SK-N-SH (cell line): ENCODE measurements around the gene PRTFDC1. TPM values are rescaled to one million over a fixed set of nuclear protein-coding genes. Genes with fewer than 3 reads are reported as not detected.
"Not testable (repeated sequence)": the region's sequence is repeated elsewhere in the genome, so short reads cannot be mapped to it uniquely, and the experiment has no call there.

Source experiments
- CTCF ChIA-PET: fragments of 300-600, 350-600 bp; formaldehyde crosslinking; extraction: SDS; loops from one replicate; lab custom pipeline; 2021; lab: Yijun Ruan, JAX
- POLR2A ChIA-PET: fragments of 350-600 bp; sonication (Branson Sonifier 250); formaldehyde crosslinking; extraction: SDS; loops from one replicate; lab custom pipeline; 2020; ENCODE audit warnings: antibody characterized with exemption, inconsistent platforms; lab: Yijun Ruan, JAX
- DNase-seq: peaks from one replicate; pipeline ENCODE4 v3.0.0; 2012
- H2AFZ ChIP-seq: fragments of 200-600 bp; sonication (generic); 2 replicates; pipeline ENCODE4 v1.8.1; 2016; ENCODE audit warnings: antibody characterized with exemption, mild to moderate bottlenecking, low read depth
- H3F3A ChIP-seq: fragments of 200-600 bp; sonication (generic); replicated peaks from 2 replicates; pipeline ENCODE3; 2016; ENCODE audit warnings: antibody characterized with exemption, mild to moderate bottlenecking; ENCODE audit not compliant: insufficient read depth
- H3K27ac ChIP-seq, 2 experiments: fragments of 200-500 bp in 1 of 2; fragments of 200-600 bp in 1 of 2; sonication (Bioruptor generic) in 1 of 2; sonication (generic), shearing (Covaris generic) in 1 of 2; 2 replicates each; pipeline versions ENCODE4 v1.5.1 to v1.6.1; 2014 to 2016; ENCODE audit warnings: low read depth in 2 of 2, inconsistent platforms in 1 of 2, low read length in 1 of 2, mild to moderate bottlenecking in 1 of 2, mixed read lengths in 1 of 2
- H3K27me3 ChIP-seq: fragments of 200-600 bp; sonication (generic), shearing (Covaris generic); 2 replicates; pipeline ENCODE4 v1.6.1; 2016; ENCODE audit warnings: mixed run types; ENCODE audit not compliant: insufficient read depth
- H3K36me3 ChIP-seq, 2 experiments: fragments of 200-500 bp in 1 of 2; fragments of 200-600 bp in 1 of 2; sonication (Bioruptor generic) in 1 of 2; sonication (generic) in 1 of 2; replicated peaks in 1 of 2; 2 replicates each; pipeline versions ENCODE3 to v1.5.1; 2014 to 2016; ENCODE audit warnings: low read length in 1 of 2, mild to moderate bottlenecking in 1 of 2; ENCODE audit not compliant: insufficient read depth in 2 of 2, control insufficient read depth in 1 of 2
- H3K4me1 ChIP-seq, 2 experiments: fragments of 200-500 bp in 1 of 2; fragments of 200-600 bp in 1 of 2; sonication (Bioruptor generic) in 1 of 2; sonication (generic), shearing (Covaris generic) in 1 of 2; 2 replicates each; pipeline versions ENCODE4 v1.5.1 to v1.6.1; 2014 to 2016; ENCODE audit warnings: low read depth in 1 of 2, low read length in 1 of 2, mixed run types in 1 of 2; ENCODE audit not compliant: insufficient read depth in 2 of 2, control insufficient read depth in 1 of 2
- H3K4me2 ChIP-seq: fragments of 200-600 bp; sonication (generic), shearing (Covaris generic); 2 replicates; pipeline ENCODE4 v1.6.1; 2017; ENCODE audit warnings: mixed run types
- H3K4me3 ChIP-seq, 2 experiments: fragments of 200-500 bp in 1 of 2; fragments of 200-600 bp in 1 of 2; sonication (Bioruptor generic) in 1 of 2; sonication (generic), shearing (Covaris generic) in 1 of 2; 2 replicates each; pipeline versions ENCODE4 v1.5.1 to v1.8.1; 2014 to 2016; ENCODE audit warnings: low read depth in 2 of 2, inconsistent platforms in 1 of 2, low read length in 1 of 2, mild to moderate bottlenecking in 1 of 2, mixed read lengths in 1 of 2, moderate library complexity in 1 of 2
- H3K79me2 ChIP-seq: fragments of 200-600 bp; sonication (generic); 2 replicates; pipeline ENCODE4 v1.8.1; 2017; ENCODE audit warnings: mild to moderate bottlenecking; ENCODE audit not compliant: insufficient read depth
- H3K9ac ChIP-seq: fragments of 200-600 bp; sonication (generic); 2 replicates; pipeline ENCODE4 v1.6.1; 2017; ENCODE audit warnings: mixed run types
- H3K9me2 ChIP-seq: fragments of 200-600 bp; sonication (generic); 2 replicates; pipeline ENCODE4 v1.6.1; 2017; ENCODE audit warnings: mixed run types
- H3K9me3 ChIP-seq: fragments of 200-600 bp; sonication (generic); 2 replicates; pipeline ENCODE4 v1.6.1; 2017; ENCODE audit warnings: mixed run types, mild to moderate bottlenecking, moderate library complexity
- H4K20me1 ChIP-seq: fragments of 200-600 bp; sonication (generic); 2 replicates; pipeline ENCODE4 v1.6.1; 2017; ENCODE audit warnings: mild to moderate bottlenecking, mixed run types; ENCODE audit not compliant: insufficient read depth
- CHD2 ChIP-seq: fragments of 150-350 bp; IDR thresholded peaks from 2 replicates; pipeline ENCODE4 v1.6.1; 2018; ENCODE audit warnings: low read length; ENCODE audit not compliant: partially characterized antibody
- FOXJ3 ChIP-seq: sonication (generic); formaldehyde crosslinking; IDR thresholded peaks from 2 replicates; pipeline ENCODE4 v1.5.1; 2020; ENCODE audit warnings: mild to moderate bottlenecking, missing genetic modification reagents
- FOXM1 ChIP-seq: IDR thresholded peaks from 2 replicates; pipeline ENCODE4 v1.4.0; 2012; ENCODE audit warnings: low read depth, mild to moderate bottlenecking
- GABPA ChIP-seq: IDR thresholded peaks from 2 replicates; pipeline ENCODE4 v1.4.0; 2012; ENCODE audit warnings: low read depth, mild to moderate bottlenecking
- NFIC ChIP-seq: IDR thresholded peaks from 2 replicates; pipeline ENCODE4 v1.4.0; 2012; ENCODE audit warnings: borderline replicate concordance
- WGBS: methylation state at CpG from one replicate; pipeline ENCODE4 v1.1.6; 2017; ENCODE audit warnings: low lambda C conversion rate; 5-methylcytosine and 5-hydroxymethylcytosine counted together
- polyA plus RNA-seq, 3 experiments: library from polyadenylated mRNA; depleted of rRNA; stranded (reverse); fragments of >200 nt; gene quantifications; 2 replicates each; pipeline ENCODE4 v1.2.3, GENCODE V29; 2012
- TF ChIP-seq, protein P1 (sequence below): fragments of 200-600 bp; sonication (generic); IDR thresholded peaks from 2 replicates; pipeline ENCODE4 v1.6.1; 2017; ENCODE audit warnings: antibody characterized with exemption, mild to moderate bottlenecking, moderate library complexity

Gene PRTFDC1
- polyA plus RNA-seq, 1 of the 3 experiments (the other 2 are of a cell fraction), result 6.6 TPM

- TF ChIP-seq, protein P1, sequence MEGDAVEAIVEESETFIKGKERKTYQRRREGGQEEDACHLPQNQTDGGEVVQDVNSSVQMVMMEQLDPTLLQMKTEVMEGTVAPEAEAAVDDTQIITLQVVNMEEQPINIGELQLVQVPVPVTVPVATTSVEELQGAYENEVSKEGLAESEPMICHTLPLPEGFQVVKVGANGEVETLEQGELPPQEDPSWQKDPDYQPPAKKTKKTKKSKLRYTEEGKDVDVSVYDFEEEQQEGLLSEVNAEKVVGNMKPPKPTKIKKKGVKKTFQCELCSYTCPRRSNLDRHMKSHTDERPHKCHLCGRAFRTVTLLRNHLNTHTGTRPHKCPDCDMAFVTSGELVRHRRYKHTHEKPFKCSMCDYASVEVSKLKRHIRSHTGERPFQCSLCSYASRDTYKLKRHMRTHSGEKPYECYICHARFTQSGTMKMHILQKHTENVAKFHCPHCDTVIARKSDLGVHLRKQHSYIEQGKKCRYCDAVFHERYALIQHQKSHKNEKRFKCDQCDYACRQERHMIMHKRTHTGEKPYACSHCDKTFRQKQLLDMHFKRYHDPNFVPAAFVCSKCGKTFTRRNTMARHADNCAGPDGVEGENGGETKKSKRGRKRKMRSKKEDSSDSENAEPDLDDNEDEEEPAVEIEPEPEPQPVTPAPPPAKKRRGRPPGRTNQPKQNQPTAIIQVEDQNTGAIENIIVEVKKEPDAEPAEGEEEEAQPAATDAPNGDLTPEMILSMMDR, result no peak
- TF ChIP-seq CHD2, result no peak
- no peak for TF ChIP-seq FOXJ3 (CRISPR knock-in tag)
- no peak for TF ChIP-seq FOXM1
- TF ChIP-seq NFIC, result no peak
- no peak for TF ChIP-seq GABPA
These were observed 26.6 kb downstream of the PRTFDC1 start for GRCh38 chr10:24925799-24926198.

DNA sequence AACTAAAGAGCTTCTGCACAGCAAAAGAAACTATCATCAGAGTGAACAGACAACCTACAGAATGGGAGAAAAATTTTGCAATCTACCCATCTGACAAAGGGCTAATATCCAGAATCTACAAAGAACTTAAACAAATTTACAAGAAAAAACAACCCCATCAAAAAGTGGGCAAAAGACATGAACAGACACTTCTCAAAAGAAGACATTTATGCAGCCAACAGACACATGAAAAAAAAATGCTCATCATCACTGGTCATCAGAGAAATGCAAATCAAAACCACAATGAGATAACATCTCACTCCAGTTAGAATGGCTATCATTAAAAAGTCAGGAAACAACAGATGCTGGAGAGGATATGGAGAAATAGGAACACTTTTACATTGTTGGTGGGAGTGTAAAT is 27.9 kb downstream of the PRTFDC1 start:
- H3K9me3 ChIP-seq, H3K9me2 ChIP-seq, H3K27ac ChIP-seq, H3K9ac ChIP-seq, CTCF ChIA-PET, H3K4me2 ChIP-seq, DNase-seq, H3K79me2 ChIP-seq, H4K20me1 ChIP-seq, H2AFZ ChIP-seq, H3K27me3 ChIP-seq, POLR2A ChIA-PET, H3K4me3 ChIP-seq, H3K36me3 ChIP-seq: not testable (repeated sequence)
- peaks cover 0 to 13% of the 10 kb centered on the region in 2 experiments; a peak in 2 of 4 replicates for H3K4me1 ChIP-seq
- peaks cover 12% of the 10 kb centered on the region for H3F3A ChIP-seq

More at GRCh38 chr10:24925799-24926198, 26.6 kb downstream of the PRTFDC1 start:
- H3K27ac ChIP-seq, result no peak overlapping the region
- no peak overlapping the region for H3K9ac ChIP-seq
- H3K9me2 ChIP-seq, result no peaks in the 10 kb centered on the region
- peaks cover 9% of the 10 kb centered on the region for H3F3A ChIP-seq
- DNase-seq, result no peak
- no peak overlapping the region for H2AFZ ChIP-seq
- ChIA-PET CTCF (no interaction called here), POLR2A (no interaction called here)
- H3K4me3 ChIP-seq, result no peak overlapping the region
- H3K4me2 ChIP-seq, result no peak overlapping the region
- no peaks in the 10 kb centered on the region for H3K9me3 ChIP-seq
- H3K79me2 ChIP-seq, result no peaks in the 10 kb centered on the region
- H3K36me3 ChIP-seq, result no peaks in the 10 kb centered on the region
- H3K27me3 ChIP-seq, result no peaks in the 10 kb centered on the region
- H4K20me1 ChIP-seq, result no peaks in the 10 kb centered on the region
- H3K4me1 ChIP-seq, result peaks cover 0 to 12% of the 10 kb centered on the region in 2 experiments; a peak in 2 of 4 replicates
- 95% methylated on average over 4 of the region's 4 CpGs for WGBS

DNA sequence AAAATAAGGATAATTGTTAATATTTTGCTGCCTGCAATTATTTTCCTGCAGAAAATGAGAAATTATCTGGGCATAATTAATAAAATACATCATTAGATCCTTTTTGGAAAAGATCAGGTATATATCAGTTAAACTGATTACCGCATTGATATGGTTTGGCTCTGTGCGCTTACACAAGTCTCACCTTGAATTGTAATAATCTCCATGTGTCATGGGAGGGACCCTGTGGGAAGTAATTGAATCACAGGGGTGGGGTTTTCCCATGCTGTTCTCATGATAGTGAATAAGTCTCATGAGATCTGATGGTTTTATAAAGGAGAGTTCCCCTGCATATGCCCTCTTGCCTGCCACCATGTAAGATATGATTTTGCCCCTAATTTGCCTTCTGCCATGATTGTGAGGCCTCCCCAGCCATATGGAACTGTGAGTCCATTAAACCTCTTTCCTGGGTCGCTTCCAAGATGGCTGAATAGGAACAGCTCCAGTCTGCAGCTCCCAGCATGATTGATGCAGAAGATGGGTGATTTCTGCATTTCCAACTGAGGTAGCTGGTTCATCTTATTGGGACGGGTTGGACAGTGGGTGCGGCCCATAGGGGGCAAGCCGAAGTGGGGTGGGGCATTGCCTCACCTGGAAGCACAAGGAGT is 30.1 kb downstream of the PRTFDC1 start:
- H2AFZ ChIP-seq, H3K79me2 ChIP-seq, H3K4me1 ChIP-seq, DNase-seq, H3K4me2 ChIP-seq, H4K20me1 ChIP-seq, H3K27me3 ChIP-seq, H3K9ac ChIP-seq, CTCF ChIA-PET, H3K36me3 ChIP-seq, H3K9me2 ChIP-seq, POLR2A ChIA-PET, H3K9me3 ChIP-seq, H3K4me3 ChIP-seq: not testable (repeated sequence)
- 81% methylated on average over 6 of the region's 6 CpGs for WGBS
- Histone ChIP-seq H3F3A (peaks cover 12% of the 10 kb centered on the region), H3K27ac (peak overlapping the region in 1 of 2 experiments; percentile 75; a peak in 2 of 4 replicates)
